Muscle layer of duodenum (tissue), 2 donors: ENCODE measurements around the gene MPV17.

ENCODE experiments used
- H3K27ac ChIP-seq: one replicate; pipeline ENCODE4 v1.7.0; 2013; ENCODE audit warnings: mild to moderate bottlenecking, low read length
- H3K27me3 ChIP-seq: one replicate; pipeline ENCODE4 v1.7.0; 2013; ENCODE audit warnings: low read depth, mild to moderate bottlenecking, control low read depth, low read length
- H3K36me3 ChIP-seq, 2 donors: one replicate each; pipeline ENCODE4 v1.7.0; 2013; ENCODE audit warnings: low read length in 2 of 2, control low read depth in 1 of 2, mild to moderate bottlenecking in 1 of 2; ENCODE audit not compliant: insufficient read depth in 2 of 2, control insufficient read depth in 1 of 2
- H3K4me1 ChIP-seq, 2 donors: one replicate each; pipeline ENCODE4 v1.7.0; 2013; ENCODE audit warnings: low read length in 2 of 2, mild to moderate bottlenecking in 2 of 2, control low read depth in 1 of 2, moderate library complexity in 1 of 2; ENCODE audit not compliant: insufficient read depth in 2 of 2, control insufficient read depth in 1 of 2
- H3K4me3 ChIP-seq, 2 donors: one replicate each; pipeline ENCODE4 v1.7.0; 2013; ENCODE audit warnings: low read length in 2 of 2, low read depth in 1 of 2, mild to moderate bottlenecking in 1 of 2
- H3K9me3 ChIP-seq, 2 donors: one replicate each; pipeline ENCODE4 v1.7.0; 2013; ENCODE audit warnings: low read length in 2 of 2, control low read depth in 1 of 2, mild to moderate bottlenecking in 1 of 2; ENCODE audit not compliant: control insufficient read depth in 1 of 2
- donor health status: healthy.

Gene MPV17

DNA sequence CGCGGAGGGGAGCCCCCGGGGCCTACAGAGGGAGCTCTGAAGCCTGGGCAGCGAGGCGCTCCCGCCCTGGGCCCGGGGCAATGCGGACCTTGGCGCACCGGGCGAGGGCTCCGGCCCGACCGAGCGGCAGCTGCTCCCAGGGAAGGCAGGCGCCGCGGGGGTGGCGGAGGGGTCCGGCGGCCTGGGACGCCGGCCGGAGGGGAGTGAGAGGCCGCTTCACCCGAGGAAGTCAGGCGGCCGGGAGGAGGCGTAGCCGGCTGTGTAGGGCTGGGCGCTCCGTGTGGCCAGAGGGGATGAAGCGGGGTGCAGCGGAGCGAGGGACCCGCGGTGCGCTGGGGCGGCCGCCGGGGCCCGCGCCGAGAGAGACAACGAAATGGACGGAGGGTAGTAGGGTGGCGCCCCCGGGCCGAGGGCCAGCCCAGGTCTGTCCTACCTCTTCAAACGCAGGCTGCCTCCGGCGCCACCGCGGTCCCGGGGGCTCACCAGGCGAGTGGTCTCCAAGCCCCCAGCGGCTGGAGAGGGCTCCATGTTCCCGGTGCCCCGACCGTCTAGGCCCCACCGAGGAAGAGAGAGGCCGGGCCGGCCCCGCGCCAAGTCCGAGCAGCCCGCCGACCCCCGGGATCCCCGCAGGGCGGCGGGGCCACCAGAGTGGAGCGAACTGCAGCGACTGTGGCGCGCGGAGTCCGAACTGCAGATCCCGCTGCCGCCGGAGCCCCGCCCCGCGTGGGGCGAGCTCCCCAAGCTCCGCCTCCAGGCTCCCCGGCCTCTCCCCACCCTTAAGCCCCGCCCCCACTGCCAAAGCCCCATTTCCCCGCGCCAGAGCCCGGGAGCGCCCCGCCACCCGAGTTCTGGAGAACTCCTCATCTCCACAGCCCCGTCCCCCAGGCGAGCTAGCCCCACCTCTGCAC, 60.3 kb downstream of the MPV17 start, which contains the start of gene SLC30A3:
Gene SLC30A3 (minus strand): TSS at position 669 of the 908 bp plus-strand sequence. CDS start 141 bp downstream, at position 528.
- H3K27me3 ChIP-seq: peaks cover 58% of the 10 kb centered on the region
- no peak within 1 kb of the TSS for H3K27ac ChIP-seq
- H3K36me3 ChIP-seq: no peaks in the 10 kb centered on the region
- peak within 1 kb of the TSS; percentile 39 to 71 for H3K4me3 ChIP-seq
- H3K4me1 ChIP-seq: peaks cover 4 to 35% of the 10 kb centered on the region in 2 donors
- H3K9me3 ChIP-seq: no peaks in the 10 kb centered on the region

DNA sequence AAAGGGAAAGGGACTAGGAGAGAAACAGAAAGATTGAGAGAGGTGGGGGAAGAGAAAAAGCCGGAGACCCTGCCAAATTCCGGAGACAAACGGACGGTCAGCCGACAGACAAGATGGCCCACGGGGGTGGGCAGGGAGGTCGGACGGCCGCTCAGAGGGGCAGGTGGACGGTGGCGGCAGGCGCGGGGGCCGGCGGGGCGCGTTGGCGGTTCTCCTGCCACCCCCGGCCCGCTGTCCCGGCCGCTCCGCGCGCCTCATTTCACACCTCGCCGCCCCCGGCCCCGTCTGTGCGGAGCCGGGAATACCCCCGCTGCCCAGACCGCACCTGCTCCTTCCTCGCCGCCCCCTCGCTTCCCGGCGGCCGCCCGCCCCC, 61.0 kb downstream of the MPV17 start:
- Histone ChIP-seq H3K27me3 (peaks cover 64% of the 10 kb centered on the region), H3K4me1 (peaks cover 4 to 35% of the 10 kb centered on the region in 2 donors), H3K36me3 (no peaks in the 10 kb centered on the region), H3K4me3 (peak overlapping the region in 1 of 2 donors; percentile 71), H3K9me3 (no peaks in the 10 kb centered on the region), H3K27ac (no peak overlapping the region)

DNA sequence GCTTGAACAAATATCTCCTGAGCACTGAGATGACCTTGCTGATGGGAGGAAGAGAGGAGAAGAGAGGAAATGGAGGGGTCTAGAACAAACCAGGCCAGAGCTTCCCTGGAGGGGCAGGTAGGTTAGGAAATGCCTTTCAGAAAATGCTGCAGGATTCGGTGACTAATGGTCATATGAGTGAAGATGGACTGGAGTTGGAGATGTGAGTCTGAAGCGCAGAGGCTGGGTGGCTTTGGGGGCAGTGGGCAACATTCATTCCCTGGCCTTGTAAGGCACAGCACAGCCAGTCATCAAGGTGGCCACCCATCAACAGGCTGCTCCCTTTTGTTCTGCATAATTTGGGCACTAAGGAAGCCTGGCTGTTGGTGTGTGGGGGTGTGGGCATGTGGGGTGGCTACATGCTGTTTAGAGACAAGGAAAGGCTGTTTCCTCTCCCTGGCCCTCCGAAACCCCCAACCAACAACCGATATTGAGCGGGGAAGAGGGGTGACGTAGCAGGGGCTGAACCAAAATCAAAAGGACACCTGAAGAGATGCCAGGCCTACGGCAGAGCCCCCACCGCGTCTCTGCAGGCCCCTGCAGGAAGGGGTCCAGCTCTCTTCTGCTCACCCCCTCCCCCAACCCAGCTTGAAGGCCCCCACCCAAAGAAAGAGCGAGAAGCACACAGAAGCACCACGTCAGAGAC, 61.5 kb downstream of the MPV17 start:
- peaks cover 4 to 35% of the 10 kb centered on the region in 2 donors for H3K4me1 ChIP-seq
- no peak overlapping the region for H3K4me3 ChIP-seq
- no peak overlapping the region for H3K27ac ChIP-seq
- peaks cover 64% of the 10 kb centered on the region for H3K27me3 ChIP-seq
- no peaks in the 10 kb centered on the region for H3K9me3 ChIP-seq
- H3K36me3 ChIP-seq: no peaks in the 10 kb centered on the region
